WTC11 (cell line): ENCODE results near the gene SEMA4D. TPM values are rescaled to one million over a fixed set of nuclear protein-coding genes. Genes with fewer than 3 reads are reported as not detected.
A peak's percentile ranks its signal among the peaks of the same experiment; 100 is the strongest.

Experiments
- ATAC-seq: fragments of 200-7000 bp; cut with Tn5 transposase; 2 replicates; pipeline ENCODE4 v1.10.0; 2021; ENCODE audit warnings: mild to moderate bottlenecking, moderate library complexity
- CTCF ChIA-PET: fragments of 300-600 bp; sonication (Branson Sonifier 250); formaldehyde crosslinking; loops from one replicate; lab custom pipeline; 2021; ENCODE audit warnings: antibody characterized with exemption; lab: Charles Lee
- POLR2A ChIA-PET: fragments of 350-600 bp; sonication (Branson Sonifier 250); formaldehyde crosslinking; loops from one replicate; lab custom pipeline; 2021; ENCODE audit warnings: antibody characterized with exemption; lab: Charles Lee
- DNase-seq: peaks from one replicate; pipeline ENCODE4 v3.0.0; 2021; ENCODE audit warnings: low spot score
- H3K27ac Mint-ChIP-seq: 2 replicates; pipeline ENCODE4 v1.8.0; 2021; ENCODE audit warnings: mixed read lengths
- H3K27me3 Mint-ChIP-seq: 2 replicates; pipeline ENCODE4 v1.8.0; 2021; ENCODE audit warnings: low read depth, mild to moderate bottlenecking, moderate library complexity, mixed read lengths
- H3K36me3 Mint-ChIP-seq: 2 replicates; pipeline ENCODE4 v1.8.0; 2021; ENCODE audit warnings: mixed read lengths
- H3K4me1 Mint-ChIP-seq: 2 replicates; pipeline ENCODE4 v1.8.0; 2022; ENCODE audit warnings: mixed read lengths
- H3K4me3 Mint-ChIP-seq: 2 replicates; pipeline ENCODE4 v1.8.0; 2021; ENCODE audit warnings: mild to moderate bottlenecking, moderate library complexity, mixed read lengths
- H3K9me3 Mint-ChIP-seq: 2 replicates; pipeline ENCODE4 v1.8.0; 2021; ENCODE audit warnings: mixed read lengths
- AR ChIP-seq: fragments of 250-450 bp; sonication (Bioruptor Pico); IDR thresholded peaks from 2 replicates; pipeline ENCODE4 v1.9.0; 2021; ENCODE audit warnings: mild to moderate bottlenecking
- ATF2 ChIP-seq: sonication (generic); formaldehyde crosslinking; IDR thresholded peaks from 2 replicates; pipeline ENCODE4 v1.8.1; 2022; ENCODE audit warnings: low read depth, missing genetic modification reagents, borderline replicate concordance
- FOXP1 ChIP-seq: sonication (generic); formaldehyde crosslinking; IDR thresholded peaks from 2 replicates; pipeline ENCODE4 v1.8.0; 2022; ENCODE audit warnings: missing genetic modification reagents, mild to moderate bottlenecking, moderate library complexity, borderline replicate concordance
- GABPB1 ChIP-seq: sonication (generic); formaldehyde crosslinking; IDR thresholded peaks from 2 replicates; pipeline ENCODE4 v1.8.1; 2023; ENCODE audit warnings: mild to moderate bottlenecking, missing genetic modification reagents
- GTF2I ChIP-seq: fragments of 250-450 bp; sonication (Bioruptor Pico); conservative IDR thresholded peaks from 2 replicates; pipeline ENCODE4 v1.4.0; 2021; ENCODE audit warnings: mild to moderate bottlenecking
- NFATC4 ChIP-seq: fragments of 250-450 bp; sonication (Bioruptor Pico); IDR thresholded peaks from 2 replicates; pipeline ENCODE4 v1.9.0; 2021; ENCODE audit warnings: mild to moderate bottlenecking
- PRDM15 ChIP-seq: sonication (generic); formaldehyde crosslinking; IDR thresholded peaks from 2 replicates; pipeline ENCODE4 v1.8.0; 2022; ENCODE audit warnings: missing genetic modification reagents
- RORB ChIP-seq: fragments of 250-450 bp; sonication (Bioruptor Pico); IDR thresholded peaks from 2 replicates; pipeline ENCODE4 v1.9.0; 2021; ENCODE audit warnings: mild to moderate bottlenecking
- SOX15 ChIP-seq: fragments of 250-450 bp; sonication (Bioruptor Pico); IDR thresholded peaks from 2 replicates; pipeline ENCODE4 v1.9.0; 2021; ENCODE audit warnings: mild to moderate bottlenecking
- TEAD4 ChIP-seq: sonication (generic); formaldehyde crosslinking; IDR thresholded peaks from 2 replicates; pipeline ENCODE4 v1.8.0; 2022; ENCODE audit warnings: mild to moderate bottlenecking, missing genetic modification reagents
- TP53 ChIP-seq: sonication (generic); formaldehyde crosslinking; IDR thresholded peaks from 2 replicates; pipeline ENCODE4 v1.8.1; 2023; ENCODE audit warnings: mild to moderate bottlenecking, missing genetic modification reagents
- ZNF219 ChIP-seq: sonication (generic); formaldehyde crosslinking; IDR thresholded peaks from 2 replicates; pipeline ENCODE4 v1.8.0; 2023; ENCODE audit warnings: missing genetic modification reagents, mild to moderate bottlenecking, borderline replicate concordance
- ZNF232 ChIP-seq: sonication (generic); formaldehyde crosslinking; IDR thresholded peaks from 2 replicates; pipeline ENCODE4 v1.8.0; 2022; ENCODE audit warnings: mild to moderate bottlenecking, missing genetic modification reagents
- ZNF281 ChIP-seq: sonication (generic); formaldehyde crosslinking; IDR thresholded peaks from 2 replicates; pipeline ENCODE4 v1.8.0; 2023; ENCODE audit warnings: mild to moderate bottlenecking, missing genetic modification reagents
- ZNF317 ChIP-seq: sonication (generic); formaldehyde crosslinking; IDR thresholded peaks from 2 replicates; pipeline ENCODE4 v1.8.1; 2023; ENCODE audit warnings: low read depth, mild to moderate bottlenecking, moderate library complexity, missing genetic modification reagents, borderline replicate concordance
- ZNF396 ChIP-seq: fragments of 250-450 bp; sonication (Bioruptor Pico); IDR thresholded peaks from 2 replicates; pipeline ENCODE4 v1.8.0; 2021; ENCODE audit warnings: mild to moderate bottlenecking, moderate library complexity, borderline replicate concordance
- ZNF671 ChIP-seq: fragments of 250-450 bp; sonication (Bioruptor Pico); IDR thresholded peaks from 2 replicates; pipeline ENCODE4 v1.8.0; 2021; ENCODE audit warnings: mild to moderate bottlenecking
- total RNA-seq: library from RNA; stranded (reverse); gene quantifications from 3 replicates; pipeline ENCODE4 v1.2.3, GENCODE V29; 2021
- TF ChIP-seq, protein P1 (sequence below): sonication (generic); formaldehyde crosslinking; IDR thresholded peaks from 2 replicates; pipeline ENCODE4 v1.8.0; 2022; ENCODE audit warnings: mild to moderate bottlenecking, missing genetic modification reagents
- TF ChIP-seq, protein P2 (sequence below): sonication (generic); formaldehyde crosslinking; IDR thresholded peaks from 2 replicates; pipeline ENCODE4 v1.8.1; 2022; ENCODE audit warnings: mild to moderate bottlenecking, moderate library complexity, missing genetic modification reagents
- TF ChIP-seq, protein P3 (sequence below): fragments of 250-450 bp; sonication (Bioruptor Pico); IDR thresholded peaks from 2 replicates; pipeline ENCODE4 v1.9.0; 2021; ENCODE audit warnings: moderate library complexity, mild to moderate bottlenecking, inconsistent platforms, borderline replicate concordance
- TF ChIP-seq, protein P4 (sequence below): sonication (generic); formaldehyde crosslinking; IDR thresholded peaks from 2 replicates; pipeline ENCODE4 v1.8.1; 2023; ENCODE audit warnings: mild to moderate bottlenecking, missing genetic modification reagents, moderate library complexity
- TF ChIP-seq, protein P5 (sequence below): fragments of 250-450 bp; sonication (Bioruptor Pico); IDR thresholded peaks from 2 replicates; pipeline ENCODE4 v1.9.0; 2021; ENCODE audit warnings: mild to moderate bottlenecking

Gene SEMA4D
- total RNA-seq, 1 experiment from 2014 or later: 67.8 TPM

GRCh38 chr9:89442501-89442978, 55.4 kb downstream of the SEMA4D start (continued):
- TF ChIP-seq, protein P1, sequence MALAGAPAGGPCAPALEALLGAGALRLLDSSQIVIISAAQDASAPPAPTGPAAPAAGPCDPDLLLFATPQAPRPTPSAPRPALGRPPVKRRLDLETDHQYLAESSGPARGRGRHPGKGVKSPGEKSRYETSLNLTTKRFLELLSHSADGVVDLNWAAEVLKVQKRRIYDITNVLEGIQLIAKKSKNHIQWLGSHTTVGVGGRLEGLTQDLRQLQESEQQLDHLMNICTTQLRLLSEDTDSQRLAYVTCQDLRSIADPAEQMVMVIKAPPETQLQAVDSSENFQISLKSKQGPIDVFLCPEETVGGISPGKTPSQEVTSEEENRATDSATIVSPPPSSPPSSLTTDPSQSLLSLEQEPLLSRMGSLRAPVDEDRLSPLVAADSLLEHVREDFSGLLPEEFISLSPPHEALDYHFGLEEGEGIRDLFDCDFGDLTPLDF (CRISPR knock-in tag): no peak
- TF ChIP-seq ZNF671 (CRISPR knock-in tag): no peak
- no peak for TF ChIP-seq ZNF396
- TF ChIP-seq PRDM15 (CRISPR knock-in tag): no peak
- no peak for TF ChIP-seq FOXP1
- TF ChIP-seq, all 79 proteins: peak for 0

DNA sequence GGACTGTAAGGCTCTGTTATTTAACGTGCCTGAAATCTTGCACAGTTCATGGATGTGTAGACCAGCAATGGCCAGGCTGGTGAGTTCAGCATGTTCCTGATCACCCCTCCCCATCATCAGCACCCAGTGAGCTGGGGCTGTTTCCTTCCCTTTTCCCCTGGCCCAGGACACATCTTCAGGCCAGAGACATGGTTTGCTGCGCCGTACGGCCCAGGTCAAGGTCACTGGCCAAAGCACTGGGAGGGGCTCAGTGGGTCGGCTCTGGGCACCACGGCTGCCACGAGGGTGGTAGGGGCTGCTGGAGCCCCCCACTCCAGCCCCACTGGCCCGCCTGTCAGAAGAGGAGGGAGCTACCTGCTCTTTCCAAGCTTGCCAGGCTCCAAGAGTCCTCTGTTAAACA, 55.9 kb downstream of the SEMA4D start:
- DNase-seq (no peak), ATAC-seq (no peak)
- Mint-ChIP-seq H3K27me3 (no peaks in the 10 kb centered on the region; the same call in 1 of the 2 replicates), H3K4me3 (no peak overlapping the region), H3K36me3 (peaks cover 3% of the 10 kb centered on the region; the same call in 1 of the 2 replicates), H3K9me3 (no peaks in the 10 kb centered on the region), H3K4me1 (peaks cover 67% of the 10 kb centered on the region), H3K27ac (peak overlapping the region; percentile 65)
- CTCF ChIA-PET: interaction anchor here (4.5 kb wide), 1 partner anchor 13 kb away, joined by 24 read pairs; no protein-coding TSS in a partner anchor
- POLR2A ChIA-PET: no interaction called here
- no peak for TF ChIP-seq GABPB1 (CRISPR knock-in tag)
- TF ChIP-seq ZNF281: no peak
- no peak for TF ChIP-seq TP53 (CRISPR knock-in tag)
- TF ChIP-seq SOX15 (CRISPR knock-in tag): no peak
- no peak for TF ChIP-seq RORB (CRISPR knock-in tag)
- TF ChIP-seq, protein P2, sequence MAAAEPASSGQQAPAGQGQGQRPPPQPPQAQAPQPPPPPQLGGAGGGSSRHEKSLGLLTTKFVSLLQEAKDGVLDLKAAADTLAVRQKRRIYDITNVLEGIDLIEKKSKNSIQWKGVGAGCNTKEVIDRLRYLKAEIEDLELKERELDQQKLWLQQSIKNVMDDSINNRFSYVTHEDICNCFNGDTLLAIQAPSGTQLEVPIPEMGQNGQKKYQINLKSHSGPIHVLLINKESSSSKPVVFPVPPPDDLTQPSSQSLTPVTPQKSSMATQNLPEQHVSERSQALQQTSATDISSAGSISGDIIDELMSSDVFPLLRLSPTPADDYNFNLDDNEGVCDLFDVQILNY (CRISPR knock-in tag): no peak
- TF ChIP-seq, protein P3, sequence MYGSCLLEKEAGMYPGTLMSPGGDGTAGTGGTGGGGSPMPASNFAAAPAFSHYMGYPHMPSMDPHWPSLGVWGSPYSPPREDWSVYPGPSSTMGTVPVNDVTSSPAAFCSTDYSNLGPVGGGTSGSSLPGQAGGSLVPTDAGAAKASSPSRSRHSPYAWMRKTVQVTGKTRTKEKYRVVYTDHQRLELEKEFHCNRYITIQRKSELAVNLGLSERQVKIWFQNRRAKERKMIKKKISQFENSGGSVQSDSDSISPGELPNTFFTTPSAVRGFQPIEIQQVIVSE (CRISPR knock-in tag): no peak
- TF ChIP-seq, protein P4, sequence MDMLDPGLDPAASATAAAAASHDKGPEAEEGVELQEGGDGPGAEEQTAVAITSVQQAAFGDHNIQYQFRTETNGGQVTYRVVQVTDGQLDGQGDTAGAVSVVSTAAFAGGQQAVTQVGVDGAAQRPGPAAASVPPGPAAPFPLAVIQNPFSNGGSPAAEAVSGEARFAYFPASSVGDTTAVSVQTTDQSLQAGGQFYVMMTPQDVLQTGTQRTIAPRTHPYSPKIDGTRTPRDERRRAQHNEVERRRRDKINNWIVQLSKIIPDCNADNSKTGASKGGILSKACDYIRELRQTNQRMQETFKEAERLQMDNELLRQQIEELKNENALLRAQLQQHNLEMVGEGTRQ: no peak
- no peak for TF ChIP-seq ZNF317 (CRISPR knock-in tag)
- TF ChIP-seq ZNF232: no peak
- no peak for TF ChIP-seq NFATC4 (CRISPR knock-in tag)
- TF ChIP-seq ATF2: no peak
- TF ChIP-seq GTF2I: no peak
- no peak for TF ChIP-seq ZNF219 (CRISPR knock-in tag)
- TF ChIP-seq TEAD4 (CRISPR knock-in tag): no peak
- no peak for TF ChIP-seq AR (CRISPR knock-in tag)
- TF ChIP-seq, protein P5, sequence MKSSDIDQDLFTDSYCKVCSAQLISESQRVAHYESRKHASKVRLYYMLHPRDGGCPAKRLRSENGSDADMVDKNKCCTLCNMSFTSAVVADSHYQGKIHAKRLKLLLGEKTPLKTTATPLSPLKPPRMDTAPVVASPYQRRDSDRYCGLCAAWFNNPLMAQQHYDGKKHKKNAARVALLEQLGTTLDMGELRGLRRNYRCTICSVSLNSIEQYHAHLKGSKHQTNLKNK: no peak
